Measurements from ENCODE around the gene TGFBRAP1.
A peak's percentile ranks its signal among the peaks of the same experiment; 100 is the strongest.

TGFBRAP1 gene

DNA sequence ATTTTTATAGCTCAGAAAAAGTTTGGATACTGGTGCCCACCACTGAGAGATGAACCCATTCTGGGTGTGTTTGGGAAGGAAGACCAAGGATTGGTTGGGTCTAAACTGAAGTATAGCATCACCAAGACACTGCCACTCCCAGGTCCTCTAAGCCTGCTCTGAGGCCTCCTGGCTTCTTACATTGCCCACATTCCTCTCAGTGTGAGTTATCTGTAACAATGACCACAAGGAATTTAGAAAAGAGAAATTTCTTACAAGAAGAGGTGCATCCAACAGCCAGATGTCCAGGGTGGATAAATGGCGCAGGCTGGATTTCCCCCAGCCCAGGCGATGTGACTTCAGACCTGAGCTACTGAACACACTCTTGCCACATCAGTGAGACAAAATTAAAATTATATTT, 89.6 kb downstream of the TGFBRAP1 start:
- DNase-seq (ENCODE audit: extremely low read depth in 1 of 2, low read depth in 1 of 2), result no peak

- no peak for DNase-seq (ENCODE audit: extremely low read depth in 1 of 2, low read depth in 1 of 2)
These were observed 90.8 kb downstream of the TGFBRAP1 start for GRCh38 chr2:105238664-105239240.

DNA sequence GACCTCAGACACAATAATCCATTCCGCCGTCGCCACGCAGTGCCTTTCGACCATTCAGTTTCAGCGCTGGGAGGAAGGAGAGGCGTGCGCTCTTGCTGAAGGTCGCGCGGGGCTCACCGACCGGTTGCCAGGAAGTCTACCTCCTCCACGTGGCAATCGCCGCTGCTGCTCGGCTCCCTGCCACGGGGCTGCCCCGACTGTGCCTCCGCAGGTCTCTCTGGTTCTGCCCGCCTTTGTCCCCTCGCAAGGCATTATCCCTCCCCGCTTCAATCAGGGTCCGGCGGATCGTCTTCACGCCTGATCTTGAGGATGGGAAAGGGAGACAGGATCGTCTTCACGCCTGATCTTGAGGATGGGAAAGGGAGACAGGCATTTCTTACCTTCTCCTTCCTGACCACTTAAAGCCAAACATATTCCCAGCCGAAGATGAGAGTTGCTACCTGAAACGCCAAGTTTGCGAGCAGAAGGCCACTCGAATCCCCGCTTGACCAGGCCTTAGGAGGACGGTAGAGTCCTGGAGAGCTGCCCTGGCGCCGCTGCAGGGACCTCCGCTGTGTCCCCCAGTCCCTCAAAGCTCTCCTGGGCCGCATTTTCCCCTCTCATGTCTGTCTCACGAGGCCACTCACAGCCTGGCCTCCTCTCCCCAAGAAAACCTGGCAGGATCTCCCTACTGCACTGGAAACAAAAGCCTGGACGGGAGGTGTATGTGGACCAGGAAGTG, 92.3 kb downstream of the TGFBRAP1 start:
- DNase-seq (ENCODE audit: extremely low read depth in 1 of 2, low read depth in 1 of 2), result no peak

- no peak for DNase-seq (ENCODE audit: extremely low read depth in 1 of 2, low read depth in 1 of 2)
These were observed 93.5 kb downstream of the TGFBRAP1 start for GRCh38 chr2:105236060-105236424.

DNA sequence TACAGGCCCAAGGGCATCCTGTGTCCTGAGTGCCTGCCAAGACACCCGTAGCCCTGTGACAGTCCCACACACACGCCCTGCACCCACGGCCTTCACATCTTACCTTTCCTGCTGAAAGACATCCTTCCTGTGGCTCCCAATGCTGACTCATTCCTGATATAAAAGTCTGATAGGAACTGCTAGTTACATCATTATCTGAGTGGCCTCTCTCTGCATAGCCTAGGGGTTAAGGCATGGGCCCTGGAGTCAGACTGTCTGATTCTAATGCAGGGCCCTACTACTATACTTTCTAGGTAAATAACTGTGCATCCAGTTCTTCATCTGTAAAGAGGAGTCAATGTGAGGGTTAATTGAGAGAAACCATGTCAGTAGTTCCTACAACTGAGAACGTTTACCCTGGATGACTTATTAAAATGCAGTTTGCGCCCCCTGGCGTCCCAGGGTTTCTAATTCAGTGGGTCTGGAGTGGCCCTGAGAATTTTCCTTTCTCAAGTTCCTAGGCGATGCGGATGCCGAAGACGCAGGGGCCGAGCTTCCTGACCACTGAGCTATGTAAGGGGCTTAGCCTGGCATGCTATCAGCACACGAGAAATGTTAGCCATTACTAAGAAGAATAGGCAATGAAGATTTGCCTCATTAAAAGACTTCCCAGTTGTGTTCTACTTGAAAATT, 94.0 kb downstream of the TGFBRAP1 start:
- DNase-seq (ENCODE audit: extremely low read depth in 1 of 2, low read depth in 1 of 2), result peak; percentile 10 to 39

- DNase-seq (ENCODE audit: extremely low read depth in 1 of 2, low read depth in 1 of 2), result no peak
These were observed 98.3 kb downstream of the TGFBRAP1 start for GRCh38 chr2:105231232-105231619.

GRCh38 chr2:105224444-105224843, 105.1 kb downstream of the TGFBRAP1 start:
- DNase-seq (ENCODE audit: extremely low read depth in 1 of 2, low read depth in 1 of 2), result no peak

GRCh38 chr2:105220604-105221003, 108.9 kb downstream of the TGFBRAP1 start:
- DNase-seq (ENCODE audit: extremely low read depth in 1 of 2, low read depth in 1 of 2), result no peak

GRCh38 chr2:105215586-105216192, 113.8 kb downstream of the TGFBRAP1 start:
- no peak for DNase-seq (ENCODE audit: extremely low read depth in 1 of 2, low read depth in 1 of 2)
